Parathyroid adenoma (tissue), 2 donors: Measurements from ENCODE around the gene COL23A1.
A peak's percentile ranks its signal among the peaks of the same experiment; 100 is the strongest.

Experiments used
- H2AFZ ChIP-seq: fragments of 300-600 bp; sonication (generic); one replicate; pipeline ENCODE4 v1.7.0; 2017; ENCODE audit warnings: antibody characterized with exemption, mild to moderate bottlenecking
- H3K27ac ChIP-seq: fragments of 300-600 bp; sonication (generic); one replicate; pipeline ENCODE4 v1.7.0; 2017
- H3K27me3 ChIP-seq: fragments of 300-600 bp; sonication (generic); one replicate; pipeline ENCODE4 v1.7.0; 2017; ENCODE audit warnings: low read length; ENCODE audit not compliant: control insufficient read depth, insufficient read depth
- H3K36me3 ChIP-seq: fragments of 300-600 bp; sonication (generic); one replicate; pipeline ENCODE4 v1.7.0; 2017; ENCODE audit warnings: low read length; ENCODE audit not compliant: control insufficient read depth, insufficient read depth
- H3K4me1 ChIP-seq: fragments of 300-600 bp; sonication (generic); one replicate; pipeline ENCODE4 v1.7.0; 2017; ENCODE audit warnings: control low read depth
- H3K4me2 ChIP-seq: fragments of 300-600 bp; sonication (generic); one replicate; pipeline ENCODE4 v1.7.0; 2017; ENCODE audit warnings: low read length
- H3K4me3 ChIP-seq: fragments of 300-600 bp; sonication (generic); one replicate; pipeline ENCODE4 v1.7.0; 2017; ENCODE audit warnings: low read depth, low read length
- H3K79me2 ChIP-seq: fragments of 300-600 bp; sonication (generic); one replicate; pipeline ENCODE4 v1.7.0; 2017; ENCODE audit warnings: control low read depth
- H3K9ac ChIP-seq: fragments of 300-600 bp; sonication (generic); one replicate; pipeline ENCODE4 v1.7.0; 2017; ENCODE audit warnings: mild to moderate bottlenecking
- H3K9me3 ChIP-seq: fragments of 300-600 bp; sonication (generic); one replicate; pipeline ENCODE4 v1.7.0; 2017; ENCODE audit warnings: low read length; ENCODE audit not compliant: control insufficient read depth
- TF ChIP-seq, protein P1 (sequence below): fragments of 300-600 bp; sonication (generic); IDR thresholded peaks from one replicate; pipeline ENCODE4 v1.7.0; 2017; ENCODE audit warnings: antibody characterized with exemption, mild to moderate bottlenecking
- donor health status: primary hyperparathyroidism.

Gene COL23A1

DNA sequence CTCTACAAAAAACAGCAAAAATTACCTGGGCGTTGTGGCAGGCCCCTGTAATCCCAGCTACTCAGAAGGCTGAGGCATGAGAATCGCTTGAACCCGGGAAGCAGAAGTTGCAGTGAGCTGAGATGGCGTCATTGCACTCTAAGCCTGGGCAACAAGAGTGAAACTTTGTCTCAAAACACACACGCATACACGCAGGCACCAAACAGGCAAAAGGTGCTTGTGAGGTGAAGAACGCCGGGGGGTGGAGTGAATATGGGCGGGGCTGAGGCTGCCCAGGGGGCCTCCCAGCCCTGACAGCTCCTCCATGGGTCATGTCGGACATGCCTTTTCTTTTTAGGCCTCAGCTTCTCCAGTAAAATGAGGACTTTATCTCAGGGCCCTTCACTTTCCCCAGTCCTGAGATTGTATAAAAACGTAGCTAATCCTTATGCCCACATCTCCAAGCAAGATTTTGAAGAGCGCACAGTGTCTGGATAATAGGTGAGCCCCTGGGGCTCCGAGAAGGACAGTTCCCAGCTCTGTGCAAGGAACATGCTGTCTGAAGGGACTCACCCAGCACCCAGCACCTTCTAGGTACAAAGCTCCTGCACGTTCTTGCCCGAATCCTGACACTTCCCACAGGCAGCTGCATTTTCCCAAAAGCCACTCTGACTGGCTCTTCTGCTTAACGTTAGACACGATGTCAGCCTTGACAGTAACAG, 168.3 kb downstream of the COL23A1 start:
- Histone ChIP-seq H3K36me3 (no peaks in the 10 kb centered on the region), H2AFZ (no peak overlapping the region)

GRCh38 chr5:178421128-178421527, 169.1 kb downstream of the COL23A1 start:
- peaks cover 36% of the 10 kb centered on the region for H3K4me1 ChIP-seq
- TF ChIP-seq, protein P1, sequence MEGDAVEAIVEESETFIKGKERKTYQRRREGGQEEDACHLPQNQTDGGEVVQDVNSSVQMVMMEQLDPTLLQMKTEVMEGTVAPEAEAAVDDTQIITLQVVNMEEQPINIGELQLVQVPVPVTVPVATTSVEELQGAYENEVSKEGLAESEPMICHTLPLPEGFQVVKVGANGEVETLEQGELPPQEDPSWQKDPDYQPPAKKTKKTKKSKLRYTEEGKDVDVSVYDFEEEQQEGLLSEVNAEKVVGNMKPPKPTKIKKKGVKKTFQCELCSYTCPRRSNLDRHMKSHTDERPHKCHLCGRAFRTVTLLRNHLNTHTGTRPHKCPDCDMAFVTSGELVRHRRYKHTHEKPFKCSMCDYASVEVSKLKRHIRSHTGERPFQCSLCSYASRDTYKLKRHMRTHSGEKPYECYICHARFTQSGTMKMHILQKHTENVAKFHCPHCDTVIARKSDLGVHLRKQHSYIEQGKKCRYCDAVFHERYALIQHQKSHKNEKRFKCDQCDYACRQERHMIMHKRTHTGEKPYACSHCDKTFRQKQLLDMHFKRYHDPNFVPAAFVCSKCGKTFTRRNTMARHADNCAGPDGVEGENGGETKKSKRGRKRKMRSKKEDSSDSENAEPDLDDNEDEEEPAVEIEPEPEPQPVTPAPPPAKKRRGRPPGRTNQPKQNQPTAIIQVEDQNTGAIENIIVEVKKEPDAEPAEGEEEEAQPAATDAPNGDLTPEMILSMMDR = no peak
- H3K9me3 ChIP-seq = no peaks in the 10 kb centered on the region
- no peak overlapping the region for H3K9ac ChIP-seq
- H3K79me2 ChIP-seq = no peaks in the 10 kb centered on the region
- H2AFZ ChIP-seq = no peak overlapping the region
- no peak overlapping the region for H3K4me3 ChIP-seq
- no peak overlapping the region for H3K4me2 ChIP-seq
- H3K27me3 ChIP-seq = no peaks in the 10 kb centered on the region
- H3K36me3 ChIP-seq = no peaks in the 10 kb centered on the region
- no peak overlapping the region for H3K27ac ChIP-seq

More for the DNA sequence above, 168.3 kb downstream of the COL23A1 start:
- Histone ChIP-seq H3K9me3 (no peaks in the 10 kb centered on the region), H3K4me2 (no peak overlapping the region), H3K79me2 (no peaks in the 10 kb centered on the region), H3K27me3 (no peaks in the 10 kb centered on the region), H3K27ac (no peak overlapping the region), H3K4me3 (no peak overlapping the region), H3K4me1 (peaks cover 29% of the 10 kb centered on the region), H3K9ac (no peak overlapping the region)
- TF ChIP-seq, protein P1 = no peak

DNA sequence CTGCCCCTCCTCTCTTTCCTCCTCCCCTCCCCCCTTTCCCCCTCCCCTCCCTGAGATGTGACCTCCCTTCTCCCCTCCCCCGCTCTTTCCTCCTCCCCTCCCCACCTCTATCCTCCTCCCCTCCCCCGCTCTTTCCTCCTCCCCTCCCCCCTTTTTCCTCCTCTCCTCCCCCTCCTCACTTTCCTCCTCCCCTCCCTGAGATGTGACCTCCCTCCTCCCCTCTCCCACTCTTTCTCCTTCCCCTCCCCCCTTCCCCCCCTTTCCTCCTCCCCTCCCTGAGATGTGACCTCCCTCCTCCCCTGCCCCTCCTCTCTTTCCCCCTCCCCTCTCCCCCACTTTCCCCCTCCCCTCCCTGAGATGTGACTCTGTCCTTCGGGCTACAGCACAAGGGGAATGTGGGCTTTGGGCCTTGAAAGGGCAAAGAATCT, 169.8 kb downstream of the COL23A1 start:
- Histone ChIP-seq H3K9ac (no peak overlapping the region), H3K4me1 (peaks cover 37% of the 10 kb centered on the region), H3K36me3 (no peaks in the 10 kb centered on the region), H3K79me2 (no peaks in the 10 kb centered on the region), H3K27ac (no peak overlapping the region), H2AFZ (no peak overlapping the region), H3K4me3 (no peak overlapping the region), H3K4me2 (no peak overlapping the region), H3K27me3 (no peaks in the 10 kb centered on the region), H3K9me3 (no peaks in the 10 kb centered on the region)
- TF ChIP-seq, protein P1 = no peak

DNA sequence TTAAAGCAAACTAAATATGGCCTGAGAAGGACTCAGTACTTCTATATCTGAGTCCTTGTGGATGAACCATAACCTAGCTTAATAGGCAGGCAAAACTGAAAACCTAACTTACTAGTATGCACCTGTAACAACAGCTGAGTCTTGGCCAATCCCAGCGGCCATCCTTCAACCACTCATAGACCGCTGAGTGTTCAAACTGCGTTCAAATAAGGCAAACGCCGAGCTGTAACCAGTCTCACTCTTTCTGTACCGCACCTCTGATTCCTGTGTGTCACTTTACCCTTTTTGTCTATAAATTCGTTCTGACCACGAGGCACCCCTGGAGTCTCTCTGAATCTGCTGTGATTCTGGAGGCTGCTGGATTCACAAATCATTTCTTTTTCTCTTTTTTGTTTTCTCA, 170.5 kb downstream of the COL23A1 start:
- H3K79me2 ChIP-seq = no peaks in the 10 kb centered on the region
- no peaks in the 10 kb centered on the region for H3K36me3 ChIP-seq
- H3K27me3 ChIP-seq = no peaks in the 10 kb centered on the region
- no peak overlapping the region for H3K27ac ChIP-seq
- TF ChIP-seq, protein P1 = no peak
- H3K9ac ChIP-seq = no peak overlapping the region
- no peak overlapping the region for H3K4me3 ChIP-seq
- peak overlapping the region; percentile 19 for H3K4me2 ChIP-seq
- peak overlapping the region; percentile 30 for H2AFZ ChIP-seq
- peaks cover 37% of the 10 kb centered on the region for H3K4me1 ChIP-seq
- H3K9me3 ChIP-seq = no peaks in the 10 kb centered on the region

- H3K27ac ChIP-seq = no peak overlapping the region
- no peaks in the 10 kb centered on the region for H3K79me2 ChIP-seq
- no peak overlapping the region for H3K4me3 ChIP-seq
- TF ChIP-seq, protein P1 = no peak
- H3K9ac ChIP-seq = no peak overlapping the region
- no peaks in the 10 kb centered on the region for H3K27me3 ChIP-seq
- peak overlapping the region; percentile 19 for H3K4me2 ChIP-seq
- H2AFZ ChIP-seq = peak overlapping the region; percentile 6
- no peaks in the 10 kb centered on the region for H3K9me3 ChIP-seq
- H3K4me1 ChIP-seq = peaks cover 37% of the 10 kb centered on the region
- no peaks in the 10 kb centered on the region for H3K36me3 ChIP-seq
Measured at GRCh38 chr5:178419196-178419595, 171.0 kb downstream of the COL23A1 start.
